Thoracic aorta (tissue), 2 donors: ENCODE measurements around the gene PSPH. TPM values are rescaled to one million over a fixed set of nuclear protein-coding genes. Genes with fewer than 3 reads are reported as not detected.
"Not testable (repeated sequence)": the region's sequence is repeated elsewhere in the genome, so short reads cannot be mapped to it uniquely, and the experiment has no call there.

Source experiments
- ATAC-seq: fragments of 150-250 bp; one replicate; pipeline ENCODE4 v1.8.0; 2017; ENCODE audit warnings: low read depth; ENCODE audit not compliant: insufficient number of reproducible peaks, low FRiP score
- DNase-seq: peaks from one replicate; pipeline ENCODE4 v3.0.0-alpha.2; 2020; ENCODE audit warnings: low spot score
- H3K27ac ChIP-seq, 2 donors: fragments of 200-600 bp; sonication (generic); 1 replicate in 1 of 2; 2 replicates in 1 of 2; pipeline ENCODE4 v1.5.1; 2016; ENCODE audit warnings: mild to moderate bottlenecking in 2 of 2, moderate library complexity in 2 of 2
- H3K27me3 ChIP-seq: fragments of 200-600 bp; sonication (generic); replicated peaks from 2 replicates; pipeline ENCODE4 v1.6.0; 2016; ENCODE audit warnings: mild to moderate bottlenecking; ENCODE audit not compliant: insufficient read depth
- H3K36me3 ChIP-seq: fragments of 200-600 bp; sonication (generic); one replicate; pipeline ENCODE4 v1.5.1; 2016
- H3K4me1 ChIP-seq, 2 donors: fragments of 200-600 bp; sonication (generic); 1 replicate in 1 of 2; 2 replicates in 1 of 2; pipeline versions ENCODE4 v1.5.1 to v1.6.0; 2016; ENCODE audit warnings: low read depth in 2 of 2, mild to moderate bottlenecking in 1 of 2; ENCODE audit not compliant: control insufficient read depth in 1 of 2
- H3K4me3 ChIP-seq: fragments of 200-600 bp; sonication (generic); 2 replicates; pipeline ENCODE4 v1.5.1; 2016; ENCODE audit warnings: mild to moderate bottlenecking
- H3K9me3 ChIP-seq: fragments of 200-600 bp; sonication (generic); 2 replicates; pipeline ENCODE4 v1.5.1; 2016
- total RNA-seq, 2 donors: library from RNA; depleted of rRNA; stranded (reverse); fragments of >200 nt; gene quantifications; one replicate each; pipeline versions ENCODE4 v1.1.0 to v1.2.3, GENCODE V29; 2016
- TF ChIP-seq, protein P1 (sequence below): fragments of 200-600 bp; sonication (generic); IDR thresholded peaks from one replicate; pipeline ENCODE4 v1.5.1; 2019; ENCODE audit warnings: antibody characterized with exemption

The PSPH gene
- total RNA-seq, result 1 to 10 TPM; 5.1 to 5.8 TPM

DNA sequence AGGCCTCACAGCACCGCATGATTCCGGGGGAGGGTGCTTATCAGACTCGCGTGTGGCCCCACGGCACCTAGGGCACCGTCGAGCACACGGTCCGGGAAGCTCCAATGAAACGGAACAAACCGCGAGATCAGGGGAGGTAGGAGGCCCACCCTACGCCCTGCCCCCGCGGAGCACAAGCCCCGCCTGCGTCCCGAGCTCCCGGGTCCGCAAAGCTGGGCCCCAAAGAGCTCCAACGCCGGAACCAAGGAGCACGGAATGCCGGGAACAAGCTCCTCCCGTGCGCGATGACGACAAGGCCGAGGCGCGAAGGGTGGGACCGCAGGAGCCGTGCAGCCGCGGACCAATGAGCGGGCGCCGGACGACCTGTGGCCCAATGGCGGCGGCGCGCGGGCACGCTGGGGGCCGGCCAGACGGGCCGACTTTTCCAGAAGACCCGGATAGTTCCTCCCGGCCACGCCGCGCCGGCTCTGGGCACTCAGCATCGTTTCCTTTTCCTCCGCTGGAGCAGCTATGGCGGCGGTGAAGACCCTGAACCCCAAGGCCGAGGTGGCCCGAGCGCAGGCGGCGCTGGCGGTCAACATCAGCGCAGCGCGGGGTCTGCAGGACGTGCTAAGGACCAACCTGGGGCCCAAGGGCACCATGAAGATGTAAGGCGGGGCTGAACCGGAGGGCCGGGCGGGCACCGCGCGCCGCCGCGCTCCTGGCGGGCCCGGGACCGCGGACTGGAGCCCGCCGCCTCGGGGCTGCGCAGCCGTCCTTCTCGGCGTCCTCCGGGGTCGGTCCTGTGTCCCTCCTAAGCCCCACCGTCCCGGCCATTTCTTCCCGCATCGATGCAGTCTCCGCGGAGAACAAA is at the start of gene PSPH, which contains the start of gene CCT6A:
PSPH (minus strand) TSS at position 106 of the 853 bp plus-strand sequence. CDS start 30,232 bp downstream, outside the sequence.
CCT6A (plus strand) TSS at position 427 of the 853 bp plus-strand sequence; CDS start at position 511, 84 bp downstream.
- DNase-seq (peak; percentile 89), ATAC-seq (peak; percentile 95)
- Histone ChIP-seq H3K4me3 (peak within 1 kb of the TSS; percentile 87), H3K27ac (peak within 1 kb of the TSS; percentile 80 to 88), H3K4me1 (peaks cover 21 to 50% of the 10 kb centered on the region in 2 donors), H3K27me3 (no peaks in the 10 kb centered on the region), H3K9me3 (no peaks in the 10 kb centered on the region), H3K36me3 (peaks cover 32% of the 10 kb centered on the region)
- TF ChIP-seq, protein P1, sequence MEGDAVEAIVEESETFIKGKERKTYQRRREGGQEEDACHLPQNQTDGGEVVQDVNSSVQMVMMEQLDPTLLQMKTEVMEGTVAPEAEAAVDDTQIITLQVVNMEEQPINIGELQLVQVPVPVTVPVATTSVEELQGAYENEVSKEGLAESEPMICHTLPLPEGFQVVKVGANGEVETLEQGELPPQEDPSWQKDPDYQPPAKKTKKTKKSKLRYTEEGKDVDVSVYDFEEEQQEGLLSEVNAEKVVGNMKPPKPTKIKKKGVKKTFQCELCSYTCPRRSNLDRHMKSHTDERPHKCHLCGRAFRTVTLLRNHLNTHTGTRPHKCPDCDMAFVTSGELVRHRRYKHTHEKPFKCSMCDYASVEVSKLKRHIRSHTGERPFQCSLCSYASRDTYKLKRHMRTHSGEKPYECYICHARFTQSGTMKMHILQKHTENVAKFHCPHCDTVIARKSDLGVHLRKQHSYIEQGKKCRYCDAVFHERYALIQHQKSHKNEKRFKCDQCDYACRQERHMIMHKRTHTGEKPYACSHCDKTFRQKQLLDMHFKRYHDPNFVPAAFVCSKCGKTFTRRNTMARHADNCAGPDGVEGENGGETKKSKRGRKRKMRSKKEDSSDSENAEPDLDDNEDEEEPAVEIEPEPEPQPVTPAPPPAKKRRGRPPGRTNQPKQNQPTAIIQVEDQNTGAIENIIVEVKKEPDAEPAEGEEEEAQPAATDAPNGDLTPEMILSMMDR, result no peak

DNA sequence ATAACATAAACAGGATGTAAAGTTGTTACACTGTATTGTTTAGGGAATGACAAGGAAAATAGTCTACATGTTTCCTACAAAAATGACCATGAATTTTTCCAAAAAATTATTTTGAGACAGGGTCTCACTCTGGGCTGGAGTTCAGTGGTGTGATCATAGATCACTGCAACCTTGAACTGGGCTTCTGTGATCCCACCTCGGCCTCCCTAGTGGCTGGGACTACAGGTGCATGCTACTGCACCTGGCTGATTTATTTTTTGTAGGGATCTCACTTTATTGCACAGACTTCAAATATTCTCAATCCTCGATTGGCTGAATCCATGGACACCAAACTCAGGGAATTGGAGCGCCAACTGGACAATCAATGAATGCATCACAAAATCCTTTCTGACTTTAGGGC is 48.4 kb upstream of the PSPH start:
- Histone ChIP-seq H3K27me3 (no peaks in the 10 kb centered on the region), H3K36me3 (peaks cover 46% of the 10 kb centered on the region), H3K4me3 (no peak overlapping the region), H3K9me3 (no peaks in the 10 kb centered on the region), H3K27ac (no peak overlapping the region), H3K4me1 (peaks cover 1 to 29% of the 10 kb centered on the region in 2 donors)
- no peak for ATAC-seq
- DNase-seq, result no peak
- TF ChIP-seq, protein P1, result no peak

DNA sequence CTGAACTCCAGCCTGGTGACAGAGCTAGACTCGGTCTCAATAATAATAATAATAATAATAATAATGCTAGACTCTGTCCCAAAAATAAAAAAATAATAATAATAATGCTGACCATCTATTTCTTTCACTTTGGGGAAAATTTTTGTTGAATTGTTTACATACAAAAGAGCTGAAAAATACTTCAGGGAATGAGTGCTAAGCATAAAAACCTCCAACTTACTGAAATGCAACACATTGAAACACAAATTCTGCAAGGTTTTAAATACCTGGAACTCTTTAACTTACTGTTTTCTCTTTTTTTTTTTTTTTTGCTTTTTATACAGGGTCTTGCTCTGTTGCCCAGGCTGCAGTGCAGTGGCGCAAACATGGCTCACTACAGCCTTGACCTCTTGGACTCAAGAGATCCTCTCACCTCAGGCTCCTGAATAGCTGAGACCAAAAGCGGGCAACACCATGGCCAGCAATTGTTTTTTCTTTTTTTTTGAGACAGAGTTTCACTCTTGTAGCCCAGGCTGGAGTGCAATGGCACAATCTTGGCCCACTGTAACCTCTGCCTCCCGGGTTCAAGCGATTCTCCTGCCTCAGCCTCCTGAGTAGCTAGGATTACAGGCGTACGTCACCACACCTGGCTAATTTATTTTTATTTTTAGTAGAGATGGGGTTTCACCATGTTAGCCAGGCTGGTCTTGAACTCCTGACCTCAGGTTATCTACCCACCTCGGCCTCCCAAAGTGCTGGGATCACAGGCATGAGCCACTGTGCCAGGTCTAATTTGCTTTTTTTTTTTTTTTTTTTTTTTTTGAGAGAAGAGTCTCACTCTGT is 47.2 kb upstream of the PSPH start:
- not testable (repeated sequence) for DNase-seq, H3K27me3 ChIP-seq, ATAC-seq, H3K9me3 ChIP-seq, H3K27ac ChIP-seq, H3K4me3 ChIP-seq
- Histone ChIP-seq H3K36me3 (peaks cover 37% of the 10 kb centered on the region), H3K4me1 (peaks cover 1 to 21% of the 10 kb centered on the region in 2 donors)

DNA sequence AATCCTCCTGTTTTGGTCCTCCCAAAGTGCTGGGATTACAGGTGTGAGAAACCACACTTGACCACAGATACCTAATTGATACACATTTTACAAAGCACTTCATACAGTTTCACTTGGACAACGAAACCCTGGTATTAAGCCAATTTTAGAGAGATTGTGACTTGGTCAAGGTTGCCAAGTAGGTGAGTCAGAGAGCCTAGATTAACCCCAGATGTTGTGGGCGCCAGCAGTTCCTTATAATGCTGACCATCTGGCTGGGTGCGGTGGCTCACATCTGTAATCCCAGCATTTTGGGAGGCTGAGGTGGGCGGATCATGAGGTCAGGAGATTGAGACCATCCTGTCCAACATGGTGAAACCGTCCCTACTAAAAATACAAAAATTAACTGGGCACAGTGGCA is 46.5 kb upstream of the PSPH start:
- TF ChIP-seq, protein P1, result no peak
- peaks cover 5 to 26% of the 10 kb centered on the region in 2 donors for H3K4me1 ChIP-seq
- no peak overlapping the region for H3K27ac ChIP-seq
- ATAC-seq, result no peak
- DNase-seq, result no peak
- no peak overlapping the region for H3K4me3 ChIP-seq
- H3K27me3 ChIP-seq, result no peaks in the 10 kb centered on the region
- peaks cover 32% of the 10 kb centered on the region for H3K36me3 ChIP-seq
- no peaks in the 10 kb centered on the region for H3K9me3 ChIP-seq

DNA sequence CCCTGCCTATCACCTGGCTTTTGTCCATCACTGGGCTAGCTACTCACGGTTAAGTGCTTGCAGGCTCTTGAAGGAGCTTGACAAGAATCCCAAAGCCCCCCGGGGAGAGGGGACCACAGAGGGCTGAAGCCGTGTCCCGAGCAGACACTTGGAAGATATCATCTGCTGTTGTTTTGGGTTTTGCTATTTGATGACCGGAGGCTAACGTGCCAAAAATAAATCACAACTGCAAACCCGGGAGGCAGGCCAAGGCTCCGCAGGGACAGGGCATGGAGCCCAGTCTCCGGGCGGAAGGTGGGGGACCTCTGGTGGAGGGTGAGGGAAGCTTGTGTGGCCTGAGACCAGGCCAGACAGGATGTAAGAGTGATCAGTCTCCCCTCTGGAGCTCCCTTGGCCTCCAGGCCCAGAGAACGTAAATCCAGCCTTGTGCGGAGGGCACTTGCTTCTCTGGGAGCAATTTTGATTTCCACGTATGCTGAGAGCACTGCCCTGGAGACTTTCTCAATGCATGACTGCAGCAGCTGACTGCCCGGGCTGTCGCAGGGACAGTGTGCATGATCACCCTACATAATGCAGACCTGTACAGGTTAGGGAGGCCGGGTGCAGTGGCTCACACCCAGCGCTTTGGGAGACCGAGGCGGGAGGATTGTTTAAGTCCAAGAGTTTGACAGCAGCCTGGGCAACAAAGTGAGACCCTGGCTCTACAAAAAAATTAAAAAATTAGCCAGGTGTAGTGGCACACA is 41.7 kb upstream of the PSPH start, which contains the start of gene PHKG1:
PHKG1 (minus strand) TSS at position 164 of the 743 bp plus-strand sequence. CDS start 4,011 bp downstream, outside the sequence.
- Histone ChIP-seq H3K4me1 (peaks cover 9 to 43% of the 10 kb centered on the region in 2 donors), H3K36me3 (no peaks in the 10 kb centered on the region), H3K27ac (peak within 1 kb of the TSS; percentile 91 to 94), H3K4me3 (peak within 1 kb of the TSS; percentile 60), H3K9me3 (no peaks in the 10 kb centered on the region), H3K27me3 (no peaks in the 10 kb centered on the region)
- peak; percentile 41 for DNase-seq
- TF ChIP-seq, protein P1, result peak; percentile 75
- peak; percentile 83 for ATAC-seq

DNA sequence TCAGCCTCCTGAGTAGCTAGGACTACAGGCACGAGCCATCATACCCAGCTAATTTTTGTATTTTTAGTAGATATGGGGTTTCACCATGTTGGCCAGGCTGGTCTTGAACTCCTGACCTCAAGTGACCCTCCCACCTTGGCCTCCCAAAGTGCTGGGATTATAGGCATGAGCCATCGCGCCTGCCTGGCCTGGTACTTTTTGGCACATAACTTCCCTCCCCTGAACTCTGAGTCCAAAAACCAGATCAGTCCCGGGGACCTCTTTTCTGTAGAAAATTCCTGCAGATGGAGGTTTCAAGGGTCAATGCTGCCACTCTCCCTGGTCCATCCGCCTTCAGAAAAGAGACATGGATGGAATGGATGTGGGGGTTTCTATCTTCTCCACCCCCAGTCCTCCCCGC is 41.1 kb upstream of the PSPH start:
- H3K4me1 ChIP-seq, result peaks cover 9 to 37% of the 10 kb centered on the region in 2 donors
- DNase-seq, H3K36me3 ChIP-seq, H3K27me3 ChIP-seq, H3K9me3 ChIP-seq, ATAC-seq: not testable (repeated sequence)
- H3K27ac ChIP-seq, result peak overlapping the region; percentile 91 to 94
- peak overlapping the region; percentile 60 for H3K4me3 ChIP-seq
